ENCODE measurements around the gene SSH2. TPM values are rescaled to one million over a fixed set of nuclear protein-coding genes. Genes with fewer than 3 reads are reported as not detected.

The SSH2 gene
- total RNA-seq, 1 experiment from 2014 or later = 8.5 TPM

DNA sequence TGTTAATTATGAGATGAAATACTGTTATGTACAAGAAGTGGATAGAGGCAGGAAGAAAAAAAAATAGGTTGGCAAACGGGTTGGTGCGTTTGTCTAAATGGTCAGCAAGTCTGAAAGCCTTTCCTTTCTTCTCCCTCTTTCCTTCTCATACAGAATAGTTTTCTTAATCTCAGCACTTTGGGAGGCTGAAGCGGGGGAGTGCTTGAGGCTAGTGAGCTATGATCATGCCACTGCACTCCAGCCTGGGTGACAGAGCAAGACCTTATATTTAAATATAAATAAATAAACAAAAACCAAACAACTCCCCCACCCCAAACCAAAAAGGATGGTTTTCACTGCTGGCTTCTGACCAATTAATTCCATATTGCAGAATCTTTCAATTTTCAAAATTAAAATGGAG is 232.7 kb downstream of the SSH2 start:
- H3K27ac ChIP-seq (ENCODE audit: low read length) = no peak overlapping the region
- H4K20me1 ChIP-seq (ENCODE audit: low read length) = no peaks in the 10 kb centered on the region
- H3K4me2 ChIP-seq (ENCODE audit: low read length) = no peak overlapping the region
- TF ChIP-seq, protein P1, sequence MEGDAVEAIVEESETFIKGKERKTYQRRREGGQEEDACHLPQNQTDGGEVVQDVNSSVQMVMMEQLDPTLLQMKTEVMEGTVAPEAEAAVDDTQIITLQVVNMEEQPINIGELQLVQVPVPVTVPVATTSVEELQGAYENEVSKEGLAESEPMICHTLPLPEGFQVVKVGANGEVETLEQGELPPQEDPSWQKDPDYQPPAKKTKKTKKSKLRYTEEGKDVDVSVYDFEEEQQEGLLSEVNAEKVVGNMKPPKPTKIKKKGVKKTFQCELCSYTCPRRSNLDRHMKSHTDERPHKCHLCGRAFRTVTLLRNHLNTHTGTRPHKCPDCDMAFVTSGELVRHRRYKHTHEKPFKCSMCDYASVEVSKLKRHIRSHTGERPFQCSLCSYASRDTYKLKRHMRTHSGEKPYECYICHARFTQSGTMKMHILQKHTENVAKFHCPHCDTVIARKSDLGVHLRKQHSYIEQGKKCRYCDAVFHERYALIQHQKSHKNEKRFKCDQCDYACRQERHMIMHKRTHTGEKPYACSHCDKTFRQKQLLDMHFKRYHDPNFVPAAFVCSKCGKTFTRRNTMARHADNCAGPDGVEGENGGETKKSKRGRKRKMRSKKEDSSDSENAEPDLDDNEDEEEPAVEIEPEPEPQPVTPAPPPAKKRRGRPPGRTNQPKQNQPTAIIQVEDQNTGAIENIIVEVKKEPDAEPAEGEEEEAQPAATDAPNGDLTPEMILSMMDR (conservative IDR thresholded peaks at IDR 0.05; ENCODE audit: low read depth, low read length) = no peak
- no peak for TF ChIP-seq EZH2 (IDR thresholded peaks at IDR 0.05; ENCODE audit: low read length, unreplicated experiment)
- no peak for TF ChIP-seq EZH2phosphoT487 (IDR thresholded peaks at IDR 0.05; ENCODE audit: borderline replicate concordance, low read length)
- H2AFZ ChIP-seq (ENCODE audit: low read length) = no peak overlapping the region
- H3K9ac ChIP-seq (ENCODE audit: low read length) = no peak overlapping the region
- DNase-seq (no peak), ATAC-seq (no peak)
- H3K36me3 ChIP-seq (ENCODE audit: low read depth, low read length) = no peaks in the 10 kb centered on the region
- intact Hi-C loops (cut with micrococcal nuclease) = no loop called here
- POLR2A ChIA-PET (ENCODE audit: unreplicated experiment) = no interaction called here
- no TSS peak for BruUV-seq (replicated peaks)
- no peaks in the 10 kb centered on the region for H3F3A ChIP-seq (ENCODE audit: low read length, unreplicated experiment)
- no peaks in the 10 kb centered on the region for H3K79me2 ChIP-seq (ENCODE audit: low read length)
- H3K27me3 ChIP-seq (ENCODE audit: low read length) = no peaks in the 10 kb centered on the region
- H3K4me1 ChIP-seq (ENCODE audit: insufficient read depth, low read length) = peaks cover 4% of the 10 kb centered on the region
- H3K4me3 ChIP-seq (ENCODE audit: low read length) = no peak overlapping the region
- CTCF ChIA-PET = no interaction called here
- no peaks in the 10 kb centered on the region for H3K9me3 ChIP-seq (ENCODE audit: low read length)
- no peaks in the 10 kb centered on the region for H3K9me2 ChIP-seq (replicated peaks; ENCODE audit: low read length)

DNA sequence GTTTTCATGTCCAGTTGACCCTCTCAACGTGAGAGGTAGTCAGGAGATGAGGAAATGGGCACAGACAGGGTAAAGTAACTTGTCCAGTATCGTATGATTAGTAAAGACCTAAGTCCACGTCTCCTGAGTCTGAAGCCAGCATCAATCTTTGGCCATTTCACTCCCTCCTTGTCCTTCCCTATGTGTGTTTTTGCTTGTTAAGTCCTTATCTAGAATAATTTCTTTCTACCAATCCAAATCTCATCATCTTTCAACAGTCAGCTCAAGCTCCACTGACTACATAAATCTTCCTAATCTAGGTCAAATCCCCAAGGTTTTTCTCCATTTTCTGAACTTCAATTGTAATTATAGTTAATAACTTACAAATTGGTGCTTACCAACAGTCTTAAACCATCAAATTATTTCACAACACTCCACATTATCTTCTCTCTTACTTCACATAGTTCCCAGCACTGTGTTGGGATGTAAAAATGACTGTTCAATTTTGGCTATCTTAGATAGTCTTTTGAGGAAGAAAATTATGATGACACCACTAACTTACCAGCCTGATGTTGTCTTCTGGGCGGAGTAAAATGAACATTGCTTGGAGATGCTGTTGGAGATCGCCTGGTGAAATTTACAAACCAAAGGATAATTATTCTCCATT is 235.0 kb downstream of the SSH2 start:
- CTCF ChIA-PET = no interaction called here
- DNase-seq (no peak), ATAC-seq (no peak)
- H3K4me2 ChIP-seq (ENCODE audit: low read length) = no peak overlapping the region
- H4K20me1 ChIP-seq (ENCODE audit: low read length) = no peaks in the 10 kb centered on the region
- H2AFZ ChIP-seq (ENCODE audit: low read length) = no peak overlapping the region
- H3K4me1 ChIP-seq (ENCODE audit: insufficient read depth, low read length) = peaks cover 6% of the 10 kb centered on the region
- H3K27ac ChIP-seq (ENCODE audit: low read length) = no peak overlapping the region
- H3K4me3 ChIP-seq (ENCODE audit: low read length) = no peak overlapping the region
- H3K9ac ChIP-seq (ENCODE audit: low read length) = no peak overlapping the region
- no peaks in the 10 kb centered on the region for H3K9me3 ChIP-seq (ENCODE audit: low read length)
- BruUV-seq (replicated peaks) = no TSS peak
- no peaks in the 10 kb centered on the region for H3F3A ChIP-seq (ENCODE audit: low read length, unreplicated experiment)
- TF ChIP-seq EZH2phosphoT487 (IDR thresholded peaks at IDR 0.05; ENCODE audit: borderline replicate concordance, low read length) (no peak), EZH2 (IDR thresholded peaks at IDR 0.05; ENCODE audit: low read length, unreplicated experiment) (no peak)
- TF ChIP-seq, protein P1 (conservative IDR thresholded peaks at IDR 0.05; ENCODE audit: low read depth, low read length) = no peak
- H3K36me3 ChIP-seq (ENCODE audit: low read depth, low read length) = no peaks in the 10 kb centered on the region
- POLR2A ChIA-PET (ENCODE audit: unreplicated experiment) = no interaction called here
- intact Hi-C loops (cut with micrococcal nuclease) = no loop called here
- no peaks in the 10 kb centered on the region for H3K79me2 ChIP-seq (ENCODE audit: low read length)
- no peaks in the 10 kb centered on the region for H3K27me3 ChIP-seq (ENCODE audit: low read length)
- H3K9me2 ChIP-seq (replicated peaks; ENCODE audit: low read length) = no peaks in the 10 kb centered on the region

DNA sequence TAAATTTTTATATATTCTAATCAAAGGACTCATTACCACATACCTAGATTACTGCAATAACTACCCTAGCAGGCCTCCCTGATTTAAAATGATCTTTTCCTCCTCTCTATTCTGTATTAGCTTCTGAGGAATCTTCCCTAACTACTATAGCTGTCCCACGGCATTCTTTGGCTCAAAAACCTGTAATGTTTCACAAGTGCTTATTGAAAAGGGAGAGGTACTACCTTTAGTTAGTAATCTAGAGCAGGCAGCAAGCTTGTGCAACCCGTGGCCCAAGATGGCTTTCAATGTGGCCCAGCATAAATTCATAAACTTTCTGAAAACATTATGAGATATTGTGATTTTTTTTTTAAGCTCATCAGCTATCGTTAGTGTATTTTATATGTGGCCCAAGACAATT is 236.3 kb downstream of the SSH2 start:
- ChIA-PET POLR2A (ENCODE audit: unreplicated experiment) (no interaction called here), CTCF (no interaction called here)
- H3K79me2 ChIP-seq (ENCODE audit: low read length) = no peaks in the 10 kb centered on the region
- H3F3A ChIP-seq (ENCODE audit: low read length, unreplicated experiment) = no peaks in the 10 kb centered on the region
- H3K9me2 ChIP-seq (replicated peaks; ENCODE audit: low read length) = no peaks in the 10 kb centered on the region
- H3K4me3 ChIP-seq (ENCODE audit: low read length) = no peak overlapping the region
- no peak for ATAC-seq
- BruUV-seq (replicated peaks) = no TSS peak
- H3K27ac ChIP-seq (ENCODE audit: low read length) = no peak overlapping the region
- peaks cover 6% of the 10 kb centered on the region for H3K4me1 ChIP-seq (ENCODE audit: insufficient read depth, low read length)
- TF ChIP-seq, protein P1 (conservative IDR thresholded peaks at IDR 0.05; ENCODE audit: low read depth, low read length) = no peak
- no peak for TF ChIP-seq EZH2phosphoT487 (IDR thresholded peaks at IDR 0.05; ENCODE audit: borderline replicate concordance, low read length)
- no peak for TF ChIP-seq EZH2 (IDR thresholded peaks at IDR 0.05; ENCODE audit: low read length, unreplicated experiment)
- no peak for DNase-seq
- no peak overlapping the region for H3K9ac ChIP-seq (ENCODE audit: low read length)
- no peaks in the 10 kb centered on the region for H4K20me1 ChIP-seq (ENCODE audit: low read length)
- H3K4me2 ChIP-seq (ENCODE audit: low read length) = no peak overlapping the region
- no peaks in the 10 kb centered on the region for H3K27me3 ChIP-seq (ENCODE audit: low read length)
- no peaks in the 10 kb centered on the region for H3K36me3 ChIP-seq (ENCODE audit: low read depth, low read length)
- no peaks in the 10 kb centered on the region for H3K9me3 ChIP-seq (ENCODE audit: low read length)
- no peak overlapping the region for H2AFZ ChIP-seq (ENCODE audit: low read length)
- intact Hi-C loops (cut with micrococcal nuclease) = no loop called here

Measured in PC-3 (cell line).